Upper lobe of left lung (tissue), 4 donors: Measurements from ENCODE around the gene ABHD16B.

Experiments
- CTCF ChIP-seq, 6 experiments: fragments of 450-650 bp in 4 of 6; fragments of 200-600 bp in 2 of 6; sonication (generic) in 2 of 6; IDR thresholded peaks; one replicate each; pipeline ENCODE4 v1.5.1; 2016 to 2019; ENCODE audit warnings: antibody characterized with exemption in 6 of 6
- POLR2AphosphoS5 ChIP-seq, 2 donors: sonication (generic); formaldehyde crosslinking; IDR thresholded peaks; one replicate each; pipeline ENCODE4 v1.5.1; 2017; ENCODE audit warnings: antibody characterized with exemption in 2 of 2

DNA sequence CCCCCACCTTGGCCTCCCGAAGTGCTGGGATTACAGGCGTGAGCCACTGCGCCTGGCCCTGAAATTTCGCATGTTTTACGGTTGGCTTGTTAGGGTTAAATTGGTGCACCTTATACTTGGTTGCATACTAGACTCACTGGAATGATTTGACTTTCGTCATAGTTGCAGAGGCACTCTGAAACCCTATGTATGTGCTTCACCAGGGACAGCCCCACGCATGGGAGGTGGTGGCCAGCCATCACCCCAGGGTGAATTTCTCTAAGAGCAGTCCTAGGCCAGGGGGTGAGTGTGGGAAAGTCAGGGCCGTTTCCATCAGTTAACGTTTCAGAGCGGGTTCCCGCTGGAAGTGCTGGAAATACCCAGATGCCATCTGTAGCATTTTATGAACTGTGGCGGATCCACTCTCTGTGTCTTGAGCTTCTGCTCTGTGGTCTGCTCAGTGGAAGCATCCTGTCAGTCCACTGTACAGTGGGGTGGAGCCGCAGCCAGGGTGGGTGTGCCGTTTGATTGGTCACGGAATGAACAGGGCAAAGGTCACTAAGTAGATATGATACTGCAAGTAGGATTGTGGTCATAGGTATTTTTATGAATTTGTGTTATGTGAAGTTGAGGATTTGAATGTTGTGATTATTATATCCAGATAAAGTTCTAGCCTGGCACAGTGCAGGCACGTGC lies 46.8 kb downstream of the ABHD16B start:
- TF ChIP-seq CTCF (IDR thresholded peaks at IDR 0.05) (no peak), POLR2AphosphoS5 (IDR thresholded peaks at IDR 0.05) (no peak)
